H1 (cell line): ENCODE data around the gene TRAPPC3. TPM values are rescaled to one million over a fixed set of nuclear protein-coding genes. Genes with fewer than 3 reads are reported as not detected.
A peak's percentile ranks its signal among the peaks of the same experiment; 100 is the strongest.

Source experiments
- ASH2L ChIP-seq: fragments of 200-600, 300-600 bp; sonication (generic); IDR thresholded peaks from one replicate; pipeline ENCODE4 v1.7.1; 2017; ENCODE audit warnings: low read length
- ATF3 ChIP-seq: IDR thresholded peaks from 2 replicates; pipeline ENCODE4 v1.6.1; 2011; ENCODE audit warnings: low read depth, mild to moderate bottlenecking, low read length; ENCODE audit not compliant: insufficient read depth
- CBX8 ChIP-seq: fragments of 300-800, 300-1000 bp; sonication (generic); IDR thresholded peaks from 2 replicates; pipeline ENCODE4 v1.7.1; 2016; ENCODE audit warnings: low read depth, low read length, borderline replicate concordance
- CREB1 ChIP-seq: IDR thresholded peaks from 2 replicates; pipeline ENCODE4 v1.6.1; 2012; ENCODE audit warnings: inconsistent platforms
- EGR1 ChIP-seq: IDR thresholded peaks from 2 replicates; pipeline ENCODE4 v1.6.1; 2011; ENCODE audit warnings: low read depth, low read length, borderline replicate concordance
- EZH2 ChIP-seq: fragments of 200-600 bp; sonication (generic); IDR thresholded peaks from 2 replicates; pipeline ENCODE4 v1.7.1; 2012; ENCODE audit warnings: low read depth, mild to moderate bottlenecking, moderate library complexity, low read length, inconsistent platforms; ENCODE audit not compliant: severe bottlenecking
- GABPA ChIP-seq: IDR thresholded peaks from 2 replicates; pipeline ENCODE4 v1.6.1; 2011; ENCODE audit warnings: mild to moderate bottlenecking, low read length, moderate library complexity, borderline replicate concordance; ENCODE audit not compliant: insufficient read depth
- KDM1A ChIP-seq: fragments of 200-600, 300-600 bp; sonication (generic); IDR thresholded peaks from 2 replicates; pipeline ENCODE4 v1.7.1; 2016; ENCODE audit warnings: mild to moderate bottlenecking, low read length, borderline replicate concordance
- MAFK ChIP-seq: IDR thresholded peaks from 2 replicates; pipeline ENCODE4 v1.6.1; 2012; ENCODE audit warnings: low read depth, mild to moderate bottlenecking, improper control_type of control experiment, low read length
- MAX ChIP-seq: IDR thresholded peaks from 2 replicates; pipeline ENCODE4 v1.6.1; 2012; ENCODE audit warnings: inconsistent platforms
- POLR2AphosphoS5 ChIP-seq: IDR thresholded peaks from 2 replicates; pipeline ENCODE4 v1.6.1; 2011; ENCODE audit warnings: low read depth, low read length
- POU5F1 ChIP-seq: IDR thresholded peaks from 2 replicates; pipeline ENCODE4 v1.6.1; 2011; ENCODE audit warnings: low read depth, mild to moderate bottlenecking, low read length, moderate library complexity
- SAP30 ChIP-seq: fragments of 300-600 bp; sonication (generic); IDR thresholded peaks from 2 replicates; pipeline ENCODE4 v1.7.1; 2012; ENCODE audit warnings: low read length, moderate library complexity, mild to moderate bottlenecking, inconsistent platforms; ENCODE audit not compliant: insufficient read depth, insufficient replicate concordance
- SP1 ChIP-seq: IDR thresholded peaks from 2 replicates; pipeline ENCODE4 v1.6.1; 2011; ENCODE audit warnings: low read depth, low read length
- SP4 ChIP-seq: IDR thresholded peaks from 2 replicates; pipeline ENCODE4 v1.6.1; 2012; ENCODE audit warnings: low read length, inconsistent platforms
- TAF1 ChIP-seq: IDR thresholded peaks from 2 replicates; pipeline ENCODE4 v1.6.1; 2011; ENCODE audit warnings: mild to moderate bottlenecking, low read depth, low read length
- TAF7 ChIP-seq: optimal IDR thresholded peaks from 2 replicates; pipeline ENCODE3; 2011; ENCODE audit warnings: low read depth, mild to moderate bottlenecking, inconsistent platforms, low read length, moderate library complexity, borderline replicate concordance
- YY1 ChIP-seq: IDR thresholded peaks from 2 replicates; pipeline ENCODE4 v1.6.1; 2011; ENCODE audit warnings: low read depth, mild to moderate bottlenecking, low read length
- ZNF274 ChIP-seq: IDR thresholded peaks from 2 replicates; pipeline ENCODE4 v1.7.0; 2012; ENCODE audit warnings: low read length, borderline replicate concordance; ENCODE audit errors: extremely low read depth
- polyA plus RNA-seq, 7 experiments: library from polyadenylated mRNA; depleted of rRNA in 3 of 7; stranded (reverse) in 5 of 7; unstranded in 2 of 7; fragments of >200 nt in 5 of 7; fragments of 200-250 nt in 2 of 7; gene quantifications; 1 replicate in 5 of 7; 2 replicates in 1 of 7; 4 replicates in 1 of 7; pipeline versions ENCODE4 v1.2.1 to v1.2.3, GENCODE V29; 2011 to 2013; ENCODE audit warnings: missing spikeins in 2 of 7, mixed read lengths in 2 of 7
- total RNA-seq: library from RNA; stranded (reverse); fragmentation: NEBNext Ultra II Directional; extraction: Animal tissue kit (Norgen Biotek cat#: 25700); gene quantifications from 2 replicates; pipeline ENCODE4 v1.2.1, GENCODE V29; 2021
- TF ChIP-seq, protein P1 (sequence below): IDR thresholded peaks from 2 replicates; pipeline ENCODE4 v1.6.1; 2011; ENCODE audit warnings: low read length, improper control_type of control experiment
- TF ChIP-seq, protein P2 (sequence below): IDR thresholded peaks from 2 replicates; pipeline ENCODE4 v1.6.1; 2012; ENCODE audit warnings: inconsistent platforms

TRAPPC3 gene
- total and polyA plus RNA-seq, 2 of the 8 experiments (the other 6 are each of a cell fraction or from before 2014, with no cell fraction given) = 47.8 to 51.0 TPM

DNA sequence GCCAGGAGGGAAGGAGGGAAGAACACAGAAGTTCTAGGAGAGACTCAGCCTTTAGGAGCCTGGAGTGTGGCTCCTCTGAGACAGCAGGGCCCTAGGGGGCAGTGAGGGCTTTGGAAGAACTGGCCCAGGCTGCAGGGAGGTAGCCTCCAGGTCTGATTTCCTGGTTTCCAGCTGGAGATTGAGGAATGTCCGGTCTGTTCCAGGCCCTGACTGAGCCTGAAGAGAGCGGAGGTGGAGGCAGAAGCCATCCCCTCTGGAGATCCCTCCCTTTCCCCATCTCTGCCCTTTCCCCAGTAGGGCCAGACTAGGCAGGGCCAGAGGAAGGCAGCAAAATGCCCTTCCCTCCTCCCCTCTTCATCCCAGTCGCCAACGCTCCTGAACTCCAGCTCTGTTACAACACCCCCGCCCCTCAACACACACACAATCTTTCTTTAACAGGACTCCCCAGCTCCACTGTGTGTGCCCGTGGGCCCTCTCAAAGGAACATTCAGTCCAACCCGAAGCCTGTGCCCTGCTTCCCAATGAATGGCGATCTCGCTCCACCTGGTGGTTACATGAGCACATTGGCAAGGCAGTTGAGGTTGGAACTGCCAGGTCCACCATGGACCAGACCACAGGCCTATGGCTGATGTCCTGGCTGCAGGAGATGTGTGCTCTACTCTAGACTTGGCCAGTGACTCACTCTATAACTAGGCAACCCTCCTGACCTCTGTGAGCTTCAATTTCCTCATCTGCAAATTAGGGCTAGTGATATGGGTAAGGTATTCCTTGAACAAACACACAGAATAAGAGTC lies 38.7 kb upstream of the TRAPPC3 start (continued):
- TF ChIP-seq CREB1 (no peak), SAP30 (no peak), MAFK (no peak), ZNF274 (no peak), POLR2AphosphoS5 (peak; percentile 40), YY1 (0 out of 2 replicates have a peak, but pooled peaks have one; percentile 18), MAX (peak; percentile 43; the same call in 1 of the 2 replicates), KDM1A (no peak), TAF1 (peak; percentile 52; the same call in 1 of the 2 replicates), POU5F1 (no peak), SP4 (no peak), ATF3 (0 out of 2 replicates have a peak, but pooled peaks have one; percentile 2), GABPA (no peak), ASH2L (peak; percentile 60), SP1 (0 out of 2 replicates have a peak, but pooled peaks have one; percentile 29), EGR1 (0 out of 2 replicates have a peak, but pooled peaks have one; percentile 46), EZH2 (no peak), CBX8 (no peak), TAF7 (peak; percentile 32)
- TF ChIP-seq, protein P1, sequence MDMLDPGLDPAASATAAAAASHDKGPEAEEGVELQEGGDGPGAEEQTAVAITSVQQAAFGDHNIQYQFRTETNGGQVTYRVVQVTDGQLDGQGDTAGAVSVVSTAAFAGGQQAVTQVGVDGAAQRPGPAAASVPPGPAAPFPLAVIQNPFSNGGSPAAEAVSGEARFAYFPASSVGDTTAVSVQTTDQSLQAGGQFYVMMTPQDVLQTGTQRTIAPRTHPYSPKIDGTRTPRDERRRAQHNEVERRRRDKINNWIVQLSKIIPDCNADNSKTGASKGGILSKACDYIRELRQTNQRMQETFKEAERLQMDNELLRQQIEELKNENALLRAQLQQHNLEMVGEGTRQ = peak; percentile 25; the same call in 1 of the 2 replicates
- TF ChIP-seq, protein P2, sequence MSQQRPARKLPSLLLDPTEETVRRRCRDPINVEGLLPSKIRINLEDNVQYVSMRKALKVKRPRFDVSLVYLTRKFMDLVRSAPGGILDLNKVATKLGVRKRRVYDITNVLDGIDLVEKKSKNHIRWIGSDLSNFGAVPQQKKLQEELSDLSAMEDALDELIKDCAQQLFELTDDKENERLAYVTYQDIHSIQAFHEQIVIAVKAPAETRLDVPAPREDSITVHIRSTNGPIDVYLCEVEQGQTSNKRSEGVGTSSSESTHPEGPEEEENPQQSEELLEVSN = no peak
